Mucosa of descending colon (tissue), 3 donors: Measurements from ENCODE around the gene KRAS. TPM values are rescaled to one million over a fixed set of nuclear protein-coding genes. Genes with fewer than 3 reads are reported as not detected.
A peak's percentile ranks its signal among the peaks of the same experiment; 100 is the strongest.

ENCODE experiments used
- ATAC-seq: fragments of 200-7000 bp; cut with Tn5 transposase; one replicate; pipeline ENCODE4 v1.9.1; 2020; ENCODE audit warnings: mild to moderate bottlenecking, moderate library complexity
- DNase-seq, 3 donors: peaks; one replicate each; pipeline ENCODE4 v3.0.0-alpha.2; 2020
- H3K36me3 ChIP-seq: fragments of 200-600 bp; one replicate; pipeline ENCODE4 v1.8.0; 2021; ENCODE audit warnings: low read depth, mild to moderate bottlenecking
- H3K4me1 ChIP-seq: fragments of 200-600 bp; one replicate; pipeline ENCODE4 v1.8.0; 2021; ENCODE audit warnings: low read depth, mild to moderate bottlenecking
- H3K4me3 ChIP-seq: fragments of 200-600 bp; one replicate; pipeline ENCODE4 v1.8.0; 2021; ENCODE audit warnings: mild to moderate bottlenecking
- H3K9me3 ChIP-seq: fragments of 200-600 bp; one replicate; pipeline ENCODE4 v1.8.0; 2021; ENCODE audit warnings: mild to moderate bottlenecking
- CTCF ChIP-seq: fragments of 200-600 bp; IDR thresholded peaks from one replicate; pipeline ENCODE4 v1.8.0; 2022; ENCODE audit warnings: antibody characterized with exemption, mild to moderate bottlenecking
- intact Hi-C, 2 donors: fragments of 100-400 bp; cut with DNase I in 1 of 2; cut with micrococcal nuclease in 1 of 2; formaldehyde crosslinking; loops; one replicate each; pipeline versions ENCODE4 v1.11.0 to v1.11.1; 2022; cut with DNase I, micrococcal nuclease
- total RNA-seq, 3 donors: library from RNA; stranded (reverse); fragmentation: NEBNext Ultra II Directional in 2 of 3; extraction: Animal tissue kit (Norgen Biotek cat#: 25700) in 2 of 3; gene quantifications; one replicate each; pipeline versions ENCODE4 v1.2.1 to v1.2.4, GENCODE V29; 2021 to 2023
- donor health status: DM: no; HTN: no; CAD: no; lungs with moderate emphysema.
- donor health status: DM: no; HTN: no; CAD: no.
- donor health status: DM: no; HTN: yes; CAD: no.

KRAS gene
- total RNA-seq, 3 donors from 2014 or later: 43.5 to 64.3 (median 62.7) TPM

- intact Hi-C loops: no loop called here
- Histone ChIP-seq H3K36me3 (no peaks in the 10 kb centered on the region), H3K4me3 (no peak overlapping the region), H3K4me1 (peaks cover 8% of the 10 kb centered on the region), H3K9me3 (no peaks in the 10 kb centered on the region)
- TF ChIP-seq CTCF: no peak
- peak; percentile 36 for ATAC-seq
- no peak for DNase-seq
These were observed 5.3 kb upstream of the KRAS start for GRCh38 chr12:25256005-25256404.

- peaks cover 12% of the 10 kb centered on the region for H3K4me1 ChIP-seq
- no peaks in the 10 kb centered on the region for H3K36me3 ChIP-seq
- ATAC-seq: no peak
- DNase-seq: no peak
- H3K9me3 ChIP-seq: no peaks in the 10 kb centered on the region
- no peak for TF ChIP-seq CTCF
- no peak overlapping the region for H3K4me3 ChIP-seq
- intact Hi-C loops: no loop called here
These were observed 3.6 kb upstream of the KRAS start for GRCh38 chr12:25254271-25254880.

- ATAC-seq: no peak
- intact Hi-C loops: no loop called here
These were observed 2.8 kb upstream of the KRAS start for GRCh38 chr12:25253371-25254068.

GRCh38 chr12:25252946-25253345 is 2.2 kb upstream of the KRAS start:
- ATAC-seq: no peak
- DNase-seq: no peak
- Histone ChIP-seq H3K4me1 (peaks cover 16% of the 10 kb centered on the region), H3K9me3 (no peaks in the 10 kb centered on the region), H3K36me3 (no peaks in the 10 kb centered on the region), H3K4me3 (no peak overlapping the region)
- TF ChIP-seq CTCF: no peak
- intact Hi-C loops: no loop called here

More at GRCh38 chr12:25253371-25254068, 2.8 kb upstream of the KRAS start:
- no peaks in the 10 kb centered on the region for H3K9me3 ChIP-seq
- peaks cover 16% of the 10 kb centered on the region for H3K4me1 ChIP-seq
- H3K36me3 ChIP-seq: no peaks in the 10 kb centered on the region
- H3K4me3 ChIP-seq: no peak overlapping the region
- no peak for DNase-seq
- no peak for TF ChIP-seq CTCF

- peaks cover 16% of the 10 kb centered on the region for H3K4me1 ChIP-seq
- no peaks in the 10 kb centered on the region for H3K36me3 ChIP-seq
- intact Hi-C loops: no loop called here
- DNase-seq (no peak), ATAC-seq (no peak)
- no peak overlapping the region for H3K4me3 ChIP-seq
- no peak for TF ChIP-seq CTCF
- H3K9me3 ChIP-seq: no peaks in the 10 kb centered on the region
These were observed 1.0 kb upstream of the KRAS start for GRCh38 chr12:25251769-25252168.
